Measurements from ENCODE around the gene EDC4.
"Not testable (repeated sequence)": the region's sequence is repeated elsewhere in the genome, so short reads cannot be mapped to it uniquely, and the experiment has no call there.

The EDC4 gene

GRCh38 chr16:67909056-67909742 is 36.3 kb downstream of the EDC4 start:
- no peak for DNase-seq

- DNase-seq = no peak
These were observed 37.3 kb downstream of the EDC4 start for GRCh38 chr16:67910158-67910557.

- no peak for DNase-seq
These were observed 42.1 kb downstream of the EDC4 start for GRCh38 chr16:67914758-67915495.

GRCh38 chr16:67915496-67915769 is 42.6 kb downstream of the EDC4 start:
- not testable (repeated sequence) for DNase-seq

GRCh38 chr16:67915831-67916723 is 43.2 kb downstream of the EDC4 start:
- DNase-seq = no peak

GRCh38 chr16:67917140-67917851 is 44.4 kb downstream of the EDC4 start:
- no peak for DNase-seq

- DNase-seq = no peak
These were observed 45.0 kb downstream of the EDC4 start for GRCh38 chr16:67917852-67918236.

- DNase-seq = no peak
These were observed 46.9 kb downstream of the EDC4 start for GRCh38 chr16:67919622-67920221.

- DNase-seq = no peak
These were observed 49.4 kb downstream of the EDC4 start for GRCh38 chr16:67922221-67922620.

GRCh38 chr16:67922740-67923139 is 49.9 kb downstream of the EDC4 start:
- no peak for DNase-seq

- DNase-seq = no peak
These were observed 50.7 kb downstream of the EDC4 start for GRCh38 chr16:67923414-67924116.

GRCh38 chr16:67924140-67924906 is 51.5 kb downstream of the EDC4 start:
- DNase-seq = no peak

- DNase-seq = no peak
These were observed 53.4 kb downstream of the EDC4 start for GRCh38 chr16:67926181-67926750.

- DNase-seq = no peak
These were observed 54.5 kb downstream of the EDC4 start for GRCh38 chr16:67927131-67927941.

- DNase-seq = no peak
These were observed 55.3 kb downstream of the EDC4 start for GRCh38 chr16:67928147-67928546.

- peak; percentile 44 for DNase-seq
These were observed 55.9 kb downstream of the EDC4 start for GRCh38 chr16:67928561-67929364.

- no peak for DNase-seq
These were observed 57.3 kb downstream of the EDC4 start for GRCh38 chr16:67930191-67930590.

- no peak for DNase-seq
These were observed 57.9 kb downstream of the EDC4 start for GRCh38 chr16:67930678-67931211.

Measured in NCI-H774 (cell line).